DMS114 treated with DMSO at 0.1 percent for 48 hours (cell line): Measurements from ENCODE around the gene ISLR2.

Experiments
- DNase-seq: peaks from one replicate; lab custom pipeline; 2025; ENCODE audit not compliant: unreplicated experiment; lab: John Stamatoyannopoulos, UW

ISLR2 gene

GRCh38 chr15:74127954-74128784, 2.2 kb upstream of the ISLR2 start:
- DNase-seq: no peak

DNA sequence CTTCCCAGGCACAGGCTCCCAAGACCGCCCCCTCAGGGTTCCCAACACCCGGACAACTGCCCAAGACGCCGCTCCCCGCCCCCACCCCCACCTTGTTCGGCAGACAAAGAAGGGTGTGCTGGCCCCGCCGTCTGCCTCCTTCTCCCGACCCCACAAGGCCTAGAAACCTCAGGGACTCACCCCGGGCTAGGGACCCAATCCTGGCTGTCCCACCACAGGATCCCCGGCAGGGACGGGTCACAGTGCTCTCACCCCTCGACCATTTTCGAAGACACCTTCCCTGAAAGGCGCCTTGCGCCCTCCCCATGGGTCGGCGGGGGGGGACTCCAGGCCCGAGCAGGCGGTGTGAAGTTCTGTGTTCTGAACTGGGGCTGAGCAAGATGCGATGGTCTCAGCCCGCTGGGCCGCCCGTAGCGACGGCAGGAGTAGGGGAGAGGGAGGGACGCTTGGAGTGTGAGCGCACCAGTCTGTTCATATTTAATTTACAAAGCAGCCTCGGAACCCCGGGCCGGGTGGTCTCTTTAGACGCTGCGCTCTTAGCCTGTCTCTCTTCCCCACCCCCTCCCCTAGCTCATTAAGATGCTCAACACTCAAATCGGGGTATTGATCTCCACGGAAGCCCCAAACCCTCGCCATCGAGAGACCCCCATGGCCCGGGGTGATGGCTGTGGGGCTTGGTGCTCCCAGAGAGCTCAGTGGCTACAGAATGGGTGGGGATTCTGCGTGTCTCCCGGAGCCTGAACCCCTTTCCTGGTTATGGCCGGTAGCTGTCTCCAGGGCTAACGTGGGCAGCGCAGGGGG, 1.4 kb upstream of the ISLR2 start:
- DNase-seq: no peak

GRCh38 chr15:74129586-74130154, 716 bp upstream of the ISLR2 start:
- no peak for DNase-seq

- no peak for DNase-seq
Measured at GRCh38 chr15:74130849-74131627, 652 bp downstream of the ISLR2 start.

GRCh38 chr15:74131628-74132413, 1.4 kb downstream of the ISLR2 start:
- no peak for DNase-seq

- no peak for DNase-seq
Measured at GRCh38 chr15:74132681-74133651, 2.6 kb downstream of the ISLR2 start.

DNA sequence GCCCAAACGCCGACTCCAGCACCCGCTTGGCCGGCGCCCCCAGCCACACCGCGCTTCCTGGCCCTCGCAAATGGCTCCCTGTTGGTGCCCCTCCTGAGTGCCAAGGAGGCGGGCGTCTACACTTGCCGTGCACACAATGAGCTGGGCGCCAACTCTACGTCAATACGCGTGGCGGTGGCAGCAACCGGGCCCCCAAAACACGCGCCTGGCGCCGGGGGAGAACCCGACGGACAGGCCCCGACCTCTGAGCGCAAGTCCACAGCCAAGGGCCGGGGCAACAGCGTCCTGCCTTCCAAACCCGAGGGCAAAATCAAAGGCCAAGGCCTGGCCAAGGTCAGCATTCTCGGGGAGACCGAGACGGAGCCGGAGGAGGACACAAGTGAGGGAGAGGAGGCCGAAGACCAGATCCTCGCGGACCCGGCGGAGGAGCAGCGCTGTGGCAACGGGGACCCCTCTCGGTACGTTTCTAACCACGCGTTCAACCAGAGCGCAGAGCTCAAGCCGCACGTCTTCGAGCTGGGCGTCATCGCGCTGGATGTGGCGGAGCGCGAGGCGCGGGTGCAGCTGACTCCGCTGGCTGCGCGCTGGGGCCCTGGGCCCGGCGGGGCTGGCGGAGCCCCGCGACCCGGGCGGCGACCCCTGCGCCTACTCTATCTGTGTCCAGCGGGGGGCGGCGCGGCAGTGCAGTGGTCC, 3.5 kb downstream of the ISLR2 start:
- no peak for DNase-seq

- DNase-seq: no peak
Measured at GRCh38 chr15:74134387-74135027, 4.1 kb downstream of the ISLR2 start.

DNA sequence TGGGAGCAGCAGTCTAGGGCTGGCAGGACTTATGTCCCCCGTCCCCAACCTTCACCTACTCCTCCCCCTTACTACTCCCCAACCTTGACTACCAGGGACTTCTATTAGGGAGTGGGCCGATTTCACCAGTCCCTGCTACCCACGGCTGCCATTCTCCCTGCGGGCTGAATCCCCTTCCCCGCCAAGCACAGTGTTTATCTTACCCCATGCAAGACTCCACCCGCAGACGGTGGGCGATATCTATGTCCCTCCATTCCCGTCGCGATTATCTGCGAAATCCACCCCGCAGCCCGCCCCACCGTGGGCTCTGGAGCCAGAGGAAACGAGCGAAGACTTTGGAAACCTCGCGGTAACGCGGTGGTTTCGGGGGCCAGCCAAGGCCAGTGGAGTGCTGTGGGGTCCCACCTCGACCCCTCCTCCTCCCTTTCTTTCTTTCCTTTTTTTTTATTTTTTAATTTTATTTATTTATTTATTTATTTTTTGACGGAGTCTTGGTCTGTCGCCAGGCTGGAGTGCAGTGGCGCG, 4.7 kb downstream of the ISLR2 start:
- DNase-seq: no peak

DNA sequence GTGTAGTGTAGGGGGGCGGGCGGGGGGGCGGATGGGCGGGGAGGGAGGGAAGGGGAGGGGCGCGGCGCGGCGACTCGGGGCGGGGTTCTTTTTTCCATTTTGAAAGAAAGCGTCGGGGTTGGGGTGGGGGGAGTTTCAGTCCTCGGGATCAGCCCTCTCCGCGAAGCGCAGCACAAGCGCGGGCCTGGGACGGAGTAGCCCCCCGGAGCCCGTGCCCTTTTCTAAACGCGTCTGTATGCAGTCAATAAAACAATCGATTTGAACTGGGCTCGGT, 6.1 kb downstream of the ISLR2 start:
- no peak for DNase-seq

DNA sequence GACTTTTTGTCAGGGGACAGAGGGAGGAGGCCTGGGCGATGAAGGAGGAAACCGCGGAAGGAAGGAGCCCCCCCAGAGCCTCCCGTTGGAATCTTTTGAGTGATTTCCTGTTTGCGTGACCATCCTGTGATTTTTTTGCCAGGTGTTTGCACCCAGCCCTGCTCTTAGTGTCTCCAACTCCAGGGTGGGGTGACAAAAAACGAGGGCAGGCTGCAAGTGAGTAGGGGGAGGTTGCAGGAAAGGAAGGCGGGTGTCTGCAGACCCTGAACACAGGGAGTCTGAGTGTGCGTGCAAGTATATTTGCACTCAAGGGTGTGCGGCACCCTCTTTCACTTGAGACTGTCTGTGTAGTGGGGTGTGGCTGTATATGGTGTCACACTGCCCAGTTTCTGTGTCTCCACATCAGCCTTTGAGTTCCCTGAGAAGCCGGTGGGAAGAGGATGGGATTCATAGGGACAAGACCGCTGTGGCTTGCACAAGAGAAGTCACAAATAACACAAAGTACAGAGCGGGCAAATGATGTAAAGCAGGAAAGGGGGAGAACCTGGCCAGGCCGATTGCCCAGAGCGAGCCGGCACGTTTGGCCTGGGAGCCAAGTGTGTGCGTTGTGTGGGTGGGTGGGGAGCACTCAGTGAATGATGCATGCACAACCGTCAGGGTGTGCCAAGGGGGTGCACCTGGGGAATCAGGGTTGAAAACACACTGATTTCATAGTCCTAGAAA, 6.6 kb downstream of the ISLR2 start:
- DNase-seq: no peak

DNA sequence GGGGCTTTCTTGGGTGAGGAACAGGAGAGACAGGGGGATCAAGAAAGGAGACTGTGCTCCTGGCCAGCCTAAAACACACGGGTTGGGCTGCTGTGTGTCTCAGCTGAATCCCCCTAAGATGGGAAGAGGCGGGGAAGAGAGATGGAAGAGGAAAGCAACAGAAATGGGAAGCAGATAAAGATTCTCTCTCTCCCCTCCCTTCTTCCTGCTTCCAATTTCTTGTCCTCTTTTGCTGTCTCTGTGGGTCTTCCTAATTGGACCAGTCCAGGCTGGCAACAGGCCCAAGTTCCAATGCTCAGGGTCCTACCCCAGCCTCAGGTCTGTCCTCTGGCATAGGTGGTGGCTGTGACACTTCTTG, 7.1 kb downstream of the ISLR2 start:
- no peak for DNase-seq

- no peak for DNase-seq
Measured at GRCh38 chr15:74138642-74139041, 8.3 kb downstream of the ISLR2 start.

DNA sequence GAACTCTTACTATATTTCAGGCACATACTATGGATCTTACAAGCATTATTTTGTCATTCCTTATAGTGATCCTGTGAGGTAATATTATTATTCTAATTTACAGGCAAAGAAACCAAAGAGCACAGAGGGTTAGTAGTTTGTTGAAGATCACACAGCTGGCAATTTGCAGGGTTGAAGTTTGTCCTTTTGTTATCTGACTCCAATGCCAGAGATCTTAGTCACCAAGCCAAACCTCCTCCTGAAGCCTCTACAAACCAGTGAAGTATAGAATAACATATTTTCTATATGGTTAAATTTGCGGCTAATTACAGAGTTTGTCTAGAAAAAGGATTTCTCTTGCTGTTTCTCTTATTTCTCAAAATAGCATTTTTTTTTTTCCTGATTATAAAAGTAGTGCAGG, 11.2 kb downstream of the ISLR2 start:
- no peak for DNase-seq

GRCh38 chr15:74144153-74144775, 13.9 kb downstream of the ISLR2 start:
- no peak for DNase-seq

DNA sequence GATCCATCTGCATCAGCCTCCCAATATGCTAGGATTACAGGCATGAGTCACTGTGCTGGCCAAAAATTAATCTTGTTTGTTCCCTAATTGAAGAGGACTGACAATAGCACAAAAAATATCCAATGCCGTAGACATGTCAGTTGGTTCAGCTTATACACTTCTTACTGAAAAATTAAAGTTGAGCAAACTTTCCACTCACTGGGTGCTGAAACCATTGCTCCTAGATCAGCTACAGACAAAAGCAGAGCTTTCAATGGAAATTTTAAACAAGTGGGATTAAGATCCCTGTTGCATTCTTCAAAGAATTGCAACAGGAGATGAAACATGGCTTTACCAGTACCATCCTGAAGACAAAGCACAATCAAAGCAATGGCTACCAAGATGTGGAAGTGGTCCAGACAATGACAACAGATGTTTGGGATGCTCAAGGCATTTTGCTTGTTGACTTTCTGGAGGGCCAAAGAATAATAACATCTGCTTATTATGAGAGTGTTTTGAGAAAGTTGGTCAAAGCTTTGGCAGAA, 16.0 kb downstream of the ISLR2 start:
- DNase-seq: no peak

- DNase-seq: no peak
Measured at GRCh38 chr15:74147051-74147450, 16.7 kb downstream of the ISLR2 start.
